IPS-11a (cell line): ENCODE results near the gene ZMYND11.
A peak's percentile ranks its signal among the peaks of the same experiment; 100 is the strongest.
"Not testable (repeated sequence)": the region's sequence is repeated elsewhere in the genome, so short reads cannot be mapped to it uniquely, and the experiment has no call there.

Source experiments
- H3K4me3 ChIP-seq: one replicate; pipeline ENCODE4 v1.5.1; 2013; ENCODE audit warnings: low read depth, low read length, control low read depth

The ZMYND11 gene

DNA sequence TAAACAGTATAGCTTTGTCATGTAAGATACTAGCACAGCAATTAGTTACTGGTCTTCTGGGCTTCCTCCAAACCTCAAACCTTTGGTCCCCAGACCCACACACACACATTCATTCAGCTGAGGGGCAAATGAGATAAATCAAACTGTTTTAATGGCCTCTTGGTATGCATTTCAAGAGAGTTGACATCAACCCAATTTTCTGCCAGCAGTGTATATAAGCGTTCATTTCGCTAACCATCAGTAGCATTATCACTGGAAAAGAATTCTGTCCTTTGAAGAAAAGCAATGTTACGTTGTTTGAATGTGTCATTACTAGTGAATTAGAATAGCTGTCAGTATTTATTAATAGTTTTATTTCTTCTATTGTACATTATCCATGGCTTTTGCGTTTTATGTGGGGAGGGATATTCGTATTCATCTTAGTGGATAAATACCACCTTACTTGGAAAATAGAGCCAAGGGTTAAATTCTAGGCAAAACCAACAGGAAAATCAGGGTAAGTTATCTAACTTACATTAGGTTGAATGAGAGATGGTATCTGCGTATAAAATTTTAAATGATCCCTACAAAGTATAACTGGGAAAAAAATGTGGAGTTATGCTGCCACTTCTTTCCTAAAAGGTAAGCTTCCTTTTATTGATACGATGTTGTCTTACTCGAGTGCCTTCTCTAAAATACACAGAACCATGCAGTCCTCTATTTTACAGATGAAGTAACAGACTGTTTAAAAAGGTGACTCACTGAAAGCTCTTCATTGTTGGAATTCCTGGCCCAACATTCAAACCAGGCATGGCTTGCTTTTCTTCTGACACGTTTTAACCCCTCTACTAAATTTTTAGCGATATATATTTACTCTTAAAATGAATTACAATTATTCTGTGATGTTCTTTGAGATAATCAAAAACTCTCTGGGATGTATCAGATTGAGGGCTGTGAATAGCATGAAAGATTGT is 2.0 kb upstream of the ZMYND11 start:
- H3K4me3 ChIP-seq: no peak overlapping the region

DNA sequence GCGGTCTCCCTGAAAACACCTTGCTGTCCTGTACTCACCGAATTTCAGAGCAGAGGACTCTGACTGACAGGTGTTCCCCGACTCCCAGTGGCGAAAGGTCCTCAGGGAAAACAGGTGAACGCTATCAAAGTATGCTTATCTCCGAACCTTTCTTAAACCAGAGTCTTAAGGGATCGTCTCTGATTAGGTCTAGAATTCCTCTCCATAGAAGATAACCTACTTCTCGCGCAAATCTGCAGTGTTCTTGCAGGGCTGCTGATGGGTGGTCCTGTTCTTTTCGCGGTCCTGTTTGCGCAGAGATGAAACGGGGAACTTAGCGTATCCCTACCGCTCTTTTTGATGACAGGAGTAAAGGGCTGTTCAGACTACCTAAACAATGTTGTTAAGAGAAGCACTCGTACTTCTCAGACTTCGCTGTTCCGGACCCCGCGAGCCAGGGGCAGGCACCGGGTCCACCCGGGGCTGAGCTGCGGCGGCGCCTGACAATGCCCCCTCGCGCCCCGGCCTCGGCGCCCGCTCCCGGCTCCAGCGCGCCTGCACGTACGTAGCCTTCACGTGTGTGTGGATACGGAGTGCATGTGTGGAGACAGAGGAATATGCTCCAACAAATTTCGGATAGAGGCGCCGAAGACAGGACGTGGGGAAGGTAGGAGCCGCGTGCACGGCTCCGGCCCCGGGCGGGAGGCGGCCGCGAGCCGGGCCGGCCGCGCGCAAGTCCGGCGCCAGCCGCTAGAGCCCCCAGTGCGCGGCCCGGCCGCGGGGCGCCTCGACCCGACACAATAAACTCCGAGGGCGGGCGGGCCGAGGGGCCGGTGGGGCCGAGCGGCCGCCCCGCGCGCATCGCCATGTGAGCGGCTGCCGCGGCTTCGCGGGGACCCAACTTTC is 766 bp upstream of the ZMYND11 start:
- H3K4me3 ChIP-seq: peak overlapping the region; percentile 69

DNA sequence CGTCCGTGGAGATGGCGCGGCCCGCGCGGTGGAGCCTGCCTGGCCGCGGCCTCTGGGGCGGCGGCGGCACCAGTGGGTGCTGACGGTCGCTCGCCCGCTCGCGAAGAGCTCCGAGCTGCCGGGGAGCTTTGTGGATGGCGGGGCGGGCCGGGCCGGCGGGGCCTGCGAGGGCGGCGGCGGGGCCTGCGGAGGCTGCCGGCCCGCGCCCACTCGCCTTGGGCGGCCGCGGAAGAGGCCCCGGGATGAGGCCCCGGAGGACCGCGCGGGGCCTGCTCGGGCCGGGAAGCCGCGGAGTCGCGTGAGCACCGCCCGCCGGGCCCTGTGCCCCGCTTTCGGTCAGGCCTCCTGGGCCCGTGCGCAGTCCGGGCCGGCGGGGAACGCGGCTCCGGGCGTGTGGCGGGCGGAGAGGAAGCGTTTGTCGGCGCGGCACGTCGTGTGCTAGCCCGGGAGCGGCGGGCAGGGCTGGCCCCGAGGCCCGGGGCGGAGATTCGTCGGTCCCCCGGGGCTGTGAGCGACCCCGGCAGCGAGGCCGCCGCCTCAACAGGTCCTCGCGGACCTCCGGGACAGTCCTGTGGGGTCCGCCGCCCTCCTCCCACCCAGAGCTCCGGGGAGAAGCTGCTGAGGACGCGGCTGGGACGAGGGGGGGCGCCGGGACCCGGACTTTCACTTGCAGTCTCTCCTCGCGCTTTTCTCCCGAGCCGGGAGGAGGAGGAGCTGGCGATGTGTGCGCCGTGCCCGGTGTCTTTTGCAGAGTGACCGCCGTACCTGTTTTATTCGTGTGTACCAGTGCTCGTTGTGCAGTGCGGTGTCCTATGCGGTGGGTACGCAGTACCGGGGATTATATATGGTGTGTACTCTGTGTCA is 578 bp downstream of the ZMYND11 start:
- H3K4me3 ChIP-seq: peak overlapping the region; percentile 69

DNA sequence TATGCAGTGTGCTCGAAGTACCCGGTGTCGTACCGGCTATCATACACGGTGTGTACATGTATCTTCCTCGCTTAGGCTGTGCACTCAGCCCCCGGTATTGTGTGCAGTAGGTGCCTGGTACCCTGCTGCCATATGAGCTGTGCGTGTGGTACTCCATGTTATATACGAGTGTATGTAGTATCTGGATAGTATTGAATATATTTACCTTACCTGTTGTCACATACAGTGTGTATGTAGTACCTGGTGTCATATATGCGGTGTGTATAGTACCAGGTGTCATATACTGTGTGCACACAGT is 1.2 kb downstream of the ZMYND11 start:
- peak overlapping the region; percentile 69 for H3K4me3 ChIP-seq

DNA sequence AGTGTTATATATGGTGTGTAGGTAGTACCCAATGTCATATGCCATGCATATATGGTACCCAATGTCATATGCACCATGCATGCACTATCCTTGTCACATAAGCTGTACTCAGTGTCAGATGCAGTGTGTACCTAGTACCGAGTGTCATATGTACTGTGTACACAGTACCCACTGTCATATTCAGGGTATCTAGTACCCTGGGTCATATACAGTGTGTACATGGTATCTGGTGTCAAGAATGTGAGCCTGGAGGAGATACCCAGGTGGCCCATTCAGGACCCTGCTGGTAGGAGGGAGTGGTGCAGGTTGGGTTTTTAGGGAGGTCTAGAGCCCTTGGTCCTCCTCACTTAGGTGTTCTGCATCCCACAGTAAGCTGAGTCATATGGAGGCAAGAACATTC is 1.8 kb downstream of the ZMYND11 start:
- peak overlapping the region; percentile 69 for H3K4me3 ChIP-seq

DNA sequence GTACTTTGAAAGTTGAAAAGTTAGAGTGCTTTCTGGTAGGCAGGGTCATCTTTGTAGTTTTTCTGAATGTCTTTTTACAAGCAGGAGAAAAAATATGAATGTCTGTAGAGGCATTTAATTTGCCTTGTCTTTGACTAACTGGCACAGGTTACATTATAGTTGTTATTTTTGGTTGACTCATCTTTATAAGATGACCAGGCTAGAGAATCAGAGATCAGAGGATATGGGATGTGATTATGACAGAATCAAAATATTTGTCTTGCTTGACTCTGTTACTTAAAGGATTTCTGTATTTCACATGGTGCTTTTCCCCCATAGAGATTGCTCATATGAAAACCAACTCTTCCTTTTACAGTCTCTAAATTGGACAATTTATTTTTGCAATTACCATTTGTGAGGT is 2.4 kb downstream of the ZMYND11 start:
- H3K4me3 ChIP-seq: no peak overlapping the region

DNA sequence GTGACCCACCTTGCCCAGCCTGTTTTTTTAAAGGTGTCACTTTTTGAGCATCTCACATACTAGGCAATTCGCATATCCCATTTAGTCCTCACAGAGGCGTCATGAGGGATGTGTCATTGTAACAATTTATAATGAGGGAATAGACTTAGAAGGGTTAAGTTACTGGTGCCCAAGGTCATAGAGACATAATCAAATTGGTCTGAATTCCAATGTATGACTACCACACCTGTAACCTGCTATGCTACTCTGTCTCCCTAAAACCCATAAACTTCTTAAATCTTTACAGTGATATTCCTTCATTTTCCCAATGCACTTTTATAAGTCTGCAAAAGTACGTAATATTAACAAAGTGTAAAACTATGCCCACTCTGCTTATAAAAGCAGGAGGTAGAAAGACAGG is 7.1 kb downstream of the ZMYND11 start:
- no peak overlapping the region for H3K4me3 ChIP-seq

DNA sequence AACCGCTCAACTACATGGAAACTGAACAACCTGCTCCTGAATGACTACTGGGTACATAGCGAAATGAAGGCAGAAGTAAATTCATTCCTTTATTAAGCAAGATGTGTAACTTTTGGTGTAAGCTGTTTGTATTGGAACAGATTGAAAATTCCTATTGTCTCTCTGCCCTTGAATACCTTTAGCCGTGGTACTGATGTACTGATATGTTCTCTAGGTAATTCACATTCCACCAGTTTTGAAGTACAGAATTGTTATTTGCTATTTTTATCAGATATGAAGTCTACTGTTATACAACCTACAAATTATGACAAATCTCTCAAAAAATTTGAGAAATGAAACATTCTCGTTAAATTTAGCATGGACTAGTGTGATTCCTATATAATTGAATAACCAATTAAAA is 17.7 kb downstream of the ZMYND11 start:
- H3K4me3 ChIP-seq: no peak overlapping the region

DNA sequence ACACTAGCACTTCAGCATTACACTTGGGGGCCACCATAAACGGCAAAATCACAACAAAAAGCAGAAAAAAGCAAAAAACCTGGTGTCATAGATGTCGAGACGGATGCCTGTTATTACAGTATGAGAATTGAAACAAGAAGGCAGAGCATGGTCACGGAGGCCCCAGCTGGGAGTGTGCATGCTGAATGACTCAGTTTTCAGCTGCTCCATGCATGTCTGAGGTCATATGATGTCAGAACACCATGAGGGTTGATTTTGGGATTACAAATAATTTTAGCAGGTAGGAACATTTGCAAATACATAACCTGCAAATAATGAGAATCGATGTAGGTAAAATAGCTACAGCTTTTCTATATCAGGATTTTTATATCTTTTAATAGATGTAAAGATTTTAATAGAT is 19.1 kb downstream of the ZMYND11 start:
- H3K4me3 ChIP-seq: no peak overlapping the region

DNA sequence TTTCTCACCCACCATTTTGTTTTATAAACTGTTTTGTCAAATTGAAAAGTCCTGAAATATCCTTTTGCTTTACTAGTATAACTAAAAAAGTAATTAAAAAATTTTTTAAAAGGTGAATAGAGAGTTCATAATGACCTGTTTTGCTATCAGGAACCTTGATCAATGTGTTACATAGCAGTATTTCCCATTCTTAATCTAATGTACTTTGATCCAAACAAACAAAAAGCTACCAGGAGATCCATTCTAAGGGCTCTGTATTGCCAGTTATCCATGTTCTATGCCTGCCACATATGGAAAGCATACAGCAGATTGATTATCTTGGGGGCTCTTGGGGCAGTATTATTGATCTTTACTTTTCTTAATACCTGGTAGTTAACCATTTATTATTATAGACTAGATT is 32.1 kb downstream of the ZMYND11 start:
- no peak overlapping the region for H3K4me3 ChIP-seq

DNA sequence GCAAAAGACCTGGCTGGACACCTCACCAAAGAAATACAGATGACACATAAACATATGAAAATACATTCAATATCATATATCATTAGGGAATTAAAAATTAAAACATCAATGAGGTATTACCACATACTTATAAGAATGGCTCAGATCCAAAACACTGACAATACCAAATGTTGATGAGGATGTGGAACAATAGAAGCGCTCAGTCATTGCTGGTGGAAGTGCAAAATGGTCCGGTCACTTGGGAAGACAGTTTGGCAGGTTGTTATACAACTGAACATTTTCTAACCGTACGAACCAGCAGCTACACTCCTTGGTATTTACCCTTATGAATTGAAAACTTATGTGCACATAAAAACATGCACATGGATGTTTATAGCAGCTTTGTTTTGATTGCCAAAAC is 38.5 kb downstream of the ZMYND11 start:
- no peak overlapping the region for H3K4me3 ChIP-seq

DNA sequence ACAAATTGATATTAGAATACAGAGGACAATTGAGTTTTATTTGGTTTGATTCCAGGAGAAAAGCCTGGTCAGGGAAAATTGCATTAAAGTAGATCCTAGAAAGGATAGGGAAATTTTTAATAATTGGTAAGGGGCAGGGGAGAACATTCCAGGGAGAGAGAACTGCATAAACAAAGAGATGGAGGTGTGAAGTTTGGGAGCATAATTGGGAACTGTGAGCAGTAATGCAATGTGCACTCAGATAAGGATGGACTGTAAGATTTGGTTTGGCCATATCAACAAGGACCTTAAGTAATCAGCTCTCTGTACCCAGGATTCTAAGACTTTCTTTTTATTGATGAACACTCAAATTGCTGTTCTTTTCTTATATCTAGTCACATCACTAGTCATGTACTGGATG is 41.4 kb downstream of the ZMYND11 start:
- H3K4me3 ChIP-seq: no peak overlapping the region

DNA sequence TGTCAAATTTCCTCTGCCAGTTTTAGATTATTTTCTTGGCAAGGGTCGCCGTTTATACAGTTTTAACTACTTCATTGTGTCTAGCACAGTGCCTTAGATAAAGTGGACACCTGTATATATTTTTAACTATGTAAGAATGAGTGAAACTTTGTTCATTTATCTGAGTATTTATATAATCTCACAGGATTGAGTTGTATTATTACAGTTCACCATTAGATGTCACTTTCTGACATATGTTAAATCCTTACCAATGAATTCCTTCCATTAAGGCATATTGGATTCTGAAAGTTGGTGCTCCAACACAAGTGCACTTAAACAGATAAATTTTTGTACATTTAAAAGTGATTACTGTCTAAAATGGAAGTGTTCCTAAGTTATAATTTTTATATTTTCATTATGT is 43.0 kb downstream of the ZMYND11 start:
- no peak overlapping the region for H3K4me3 ChIP-seq

DNA sequence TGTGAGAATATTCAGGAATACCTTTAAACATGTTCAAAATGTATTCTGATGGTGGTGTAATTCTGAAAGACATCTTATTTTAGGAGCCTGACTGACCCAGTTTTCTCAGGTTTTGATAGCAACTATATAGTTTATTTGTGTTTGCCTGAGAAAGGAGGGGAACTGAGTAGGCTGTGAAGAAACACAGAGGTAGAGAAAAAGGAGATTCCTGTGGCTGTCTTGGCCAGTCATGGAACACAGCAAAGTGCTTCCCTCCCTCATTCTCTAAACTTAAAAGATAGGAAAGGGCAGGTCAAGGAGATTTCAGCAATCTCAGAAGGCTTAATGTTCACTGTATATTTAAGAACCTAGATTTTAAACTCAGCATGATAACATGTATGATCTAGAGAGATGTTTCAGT is 43.5 kb downstream of the ZMYND11 start:
- no peak overlapping the region for H3K4me3 ChIP-seq

DNA sequence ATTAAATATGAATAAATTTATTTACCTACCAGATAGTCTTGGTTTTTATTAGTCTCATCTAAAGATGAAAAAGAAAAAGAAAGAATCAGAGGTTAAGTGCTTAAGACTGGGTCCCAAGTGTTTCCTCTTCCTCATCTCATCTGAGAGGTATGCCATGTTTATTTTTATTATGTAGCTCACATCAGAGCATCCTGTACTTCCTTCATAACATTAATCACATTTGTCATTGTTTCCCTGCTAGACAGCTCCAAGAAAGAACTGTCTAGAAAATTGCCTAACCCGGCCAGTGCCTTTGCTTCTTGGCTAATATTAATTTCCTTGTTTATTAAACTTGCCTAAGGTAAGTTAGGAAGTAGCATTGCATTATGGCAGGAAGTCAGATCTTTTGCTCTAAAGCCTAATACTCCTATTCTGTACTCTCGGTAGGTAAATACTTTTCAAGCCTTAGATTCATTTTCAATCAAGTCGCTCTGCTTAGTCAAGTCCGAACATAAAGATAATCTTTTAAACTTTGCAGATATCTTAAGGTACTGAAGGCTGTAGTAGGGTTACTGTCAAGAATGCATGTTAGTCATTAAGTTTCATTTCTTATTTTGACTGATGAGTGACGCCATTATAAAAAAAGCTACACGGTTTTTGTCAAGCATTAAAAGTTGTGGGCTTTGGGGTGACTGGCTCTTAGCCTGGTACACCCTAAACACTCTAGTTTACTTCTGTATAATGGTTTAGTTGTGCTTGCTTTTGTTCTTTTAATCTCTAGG is 47.4 kb downstream of the ZMYND11 start:
- no peak overlapping the region for H3K4me3 ChIP-seq

DNA sequence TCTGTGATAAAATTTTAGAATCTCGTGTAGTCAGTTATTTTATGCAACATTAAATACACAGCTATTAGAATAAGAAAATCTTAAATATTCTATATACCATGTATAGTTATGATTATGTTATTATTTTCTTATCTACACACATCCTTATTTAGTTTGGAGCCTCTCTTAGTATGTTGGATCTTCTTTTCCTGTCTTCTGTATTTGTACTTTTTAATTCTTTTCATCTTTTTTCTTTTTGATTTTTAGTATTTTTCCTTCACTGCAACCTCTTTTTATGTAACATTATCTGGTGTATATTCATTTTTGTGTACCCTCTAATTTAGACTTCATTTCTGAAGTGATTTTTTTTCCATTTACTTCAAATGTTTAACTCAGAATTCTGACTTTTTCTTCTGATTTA is 48.9 kb downstream of the ZMYND11 start:
- H3K4me3 ChIP-seq: no peak overlapping the region

DNA sequence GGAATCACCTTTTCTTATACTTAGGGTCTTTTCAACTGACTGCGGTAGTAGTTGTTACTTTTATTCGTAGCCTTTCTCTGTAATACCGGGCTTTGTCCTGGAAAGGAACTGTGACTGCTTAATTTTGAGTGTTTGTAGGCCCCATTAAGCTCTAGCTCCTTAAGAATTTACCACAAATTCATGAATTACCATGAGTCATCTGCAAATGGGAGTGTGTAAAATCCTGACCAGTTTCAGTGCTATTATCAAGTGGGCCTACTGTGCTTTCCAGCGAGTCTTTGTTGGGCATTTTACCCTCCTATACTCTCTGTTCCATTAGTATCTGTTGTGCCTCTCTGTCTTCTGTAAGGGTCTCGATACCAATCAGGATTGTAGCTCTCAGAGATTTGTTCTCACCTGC is 49.7 kb downstream of the ZMYND11 start:
- H3K4me3 ChIP-seq: no peak overlapping the region

DNA sequence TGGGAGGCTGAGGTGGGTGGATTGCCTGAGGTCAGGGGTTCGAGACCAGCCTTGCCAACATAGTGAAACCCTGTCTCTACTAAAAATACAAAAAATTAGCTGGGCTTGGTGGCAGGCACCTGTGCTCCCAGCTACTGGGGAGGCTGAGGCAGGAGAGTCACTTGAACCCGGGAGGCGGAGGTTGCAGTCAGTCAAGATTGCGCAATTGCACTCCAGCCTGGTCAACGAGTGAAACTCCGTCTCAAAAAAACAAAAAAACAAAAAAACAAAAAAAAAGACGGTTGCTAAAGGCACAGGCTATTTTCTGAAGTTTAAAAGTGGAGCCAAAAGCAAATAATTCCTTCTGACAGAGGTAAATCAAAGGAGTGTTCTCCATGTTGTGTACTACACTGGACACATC is 50.3 kb downstream of the ZMYND11 start:
- H3K4me3 ChIP-seq: not testable (repeated sequence)

DNA sequence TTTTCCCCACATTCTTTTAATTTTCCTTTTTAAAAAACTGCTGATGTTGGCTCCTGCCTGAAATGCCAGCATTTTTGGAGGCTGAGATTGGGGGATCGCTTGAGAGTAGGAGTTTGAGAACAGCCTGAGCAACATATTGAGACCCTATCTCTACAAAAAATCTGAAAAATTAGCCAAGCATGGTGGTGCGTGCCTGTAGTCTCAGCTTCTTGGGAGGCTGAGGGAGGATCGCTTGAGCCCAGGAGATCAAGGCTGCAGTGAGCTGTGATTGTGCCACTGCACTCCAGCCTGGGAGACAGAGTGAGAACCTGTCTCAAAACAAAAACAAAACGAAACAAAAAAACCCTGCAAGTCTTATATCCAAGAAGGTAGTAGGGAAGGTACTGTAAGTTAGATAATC is 51.7 kb downstream of the ZMYND11 start:
- no peak overlapping the region for H3K4me3 ChIP-seq

DNA sequence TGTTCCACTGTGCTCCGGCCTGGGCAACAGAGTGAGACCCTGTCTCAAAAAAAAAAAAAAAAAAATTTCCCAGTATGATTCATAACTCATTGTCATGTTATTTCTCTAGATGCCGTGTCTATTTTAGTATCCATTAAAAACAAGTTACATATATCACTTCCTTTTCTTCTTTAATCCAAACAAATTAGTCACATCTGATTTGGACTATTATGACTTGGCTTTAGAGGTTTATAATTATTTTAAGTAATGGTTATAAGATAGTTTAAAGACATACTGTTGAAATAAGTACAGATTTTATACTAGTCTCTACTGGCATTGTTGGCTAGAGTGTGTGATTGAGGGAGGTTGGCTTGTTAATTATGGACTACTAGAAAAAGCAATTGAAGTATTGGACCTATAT is 53.3 kb downstream of the ZMYND11 start:
- no peak overlapping the region for H3K4me3 ChIP-seq
